GM12878 (cell line): ENCODE measurements around the gene ROCK2. TPM values are rescaled to one million over a fixed set of nuclear protein-coding genes. Genes with fewer than 3 reads are reported as not detected.

Experiments used
- ATAC-seq: fragments of 200-7000 bp; cut with Tn5 transposase; 3 replicates; pipeline ENCODE4 v1.9.1; 2020; ENCODE audit warnings: mild to moderate bottlenecking, moderate library complexity
- BruUV-seq: library from RNA; stranded (reverse); fragments of 400-500 nt; replicated peaks from 2 replicates; lab custom pipeline; 2021; lab: Mats Ljungman, UMichigan
- CTCF ChIA-PET: fragments of 300-600 bp; sonication (Branson Sonifier 250); formaldehyde crosslinking; extraction: SDS; loops from one replicate; lab custom pipeline; 2021; ENCODE audit warnings: inconsistent platforms; lab: Yijun Ruan, JAX
- POLR2A ChIA-PET: fragments of 350-600 bp; formaldehyde crosslinking; extraction: SDS; loops from one replicate; lab custom pipeline; 2021; ENCODE audit warnings: inconsistent platforms; lab: Charles Lee
- RAD21 ChIA-PET: fragments of 300-600 bp; sonication (Branson Sonifier 250); formaldehyde crosslinking; loops from one replicate; lab custom pipeline; 2023; ENCODE audit warnings: antibody characterized with exemption; ENCODE audit not compliant: unreplicated experiment; lab: Charles Lee
- SMC1A ChIA-PET: fragments of 300-600 bp; sonication (Branson Sonifier 250); formaldehyde crosslinking; loops from one replicate; lab custom pipeline; 2023; ENCODE audit not compliant: unreplicated experiment, uncharacterized antibody; lab: Charles Lee
- DNase-seq: peaks from one replicate; pipeline ENCODE4 v3.0.0-alpha.2; 2011; ENCODE audit warnings: low read depth, low spot score
- FAIRE-seq: peaks from 3 replicates; lab custom pipeline; 2011; peaks lifted over from hg19 to GRCh38; lab: Jason Lieb, UNC
- H2AFZ ChIP-seq: 2 replicates; pipeline ENCODE4 v1.6.0; 2011; ENCODE audit warnings: low read depth, low read length, control low read depth; ENCODE audit not compliant: control insufficient read depth
- H3K27ac ChIP-seq: 2 replicates; pipeline ENCODE4 v1.5.1; 2011; ENCODE audit warnings: control low read depth; ENCODE audit not compliant: control insufficient read depth, insufficient read depth
- H3K27me3 ChIP-seq, 2 experiments: replicated peaks in 1 of 2; 2 replicates each; pipeline versions ENCODE4 v1.6.0 to v1.6.1; 2011; ENCODE audit warnings: low read length in 1 of 2; ENCODE audit not compliant: control insufficient read depth in 2 of 2, insufficient read depth in 2 of 2
- H3K36me3 ChIP-seq, 2 experiments: 2 replicates each; pipeline ENCODE4 v1.5.1; 2011; ENCODE audit warnings: low read length in 1 of 2; ENCODE audit not compliant: control insufficient read depth in 2 of 2, insufficient read depth in 2 of 2
- H3K4me1 ChIP-seq: 2 replicates; pipeline ENCODE4 v1.6.1; 2011; ENCODE audit warnings: mild to moderate bottlenecking, low read length, moderate library complexity, mixed read lengths; ENCODE audit not compliant: control insufficient read depth, insufficient read depth
- H3K4me2 ChIP-seq: 2 replicates; pipeline ENCODE4 v1.6.0; 2011; ENCODE audit warnings: control low read depth; ENCODE audit not compliant: control insufficient read depth, insufficient read depth
- H3K4me3 ChIP-seq: fragments of 200-600 bp; sonication (generic); 2 replicates; pipeline ENCODE4 v1.5.1; 2016
- H3K79me2 ChIP-seq: 2 replicates; pipeline ENCODE4 v1.6.0; 2011; ENCODE audit warnings: low read length; ENCODE audit not compliant: control insufficient read depth, insufficient read depth
- H3K9ac ChIP-seq: 2 replicates; pipeline ENCODE4 v1.8.0; 2011; ENCODE audit warnings: low read length, control low read depth, mixed read lengths; ENCODE audit not compliant: control insufficient read depth, insufficient read depth
- H3K9me3 ChIP-seq: replicated peaks from 3 replicates; pipeline ENCODE4 v1.5.1; 2011; ENCODE audit warnings: mild to moderate bottlenecking, low read length; ENCODE audit not compliant: control insufficient read depth, insufficient read depth
- H4K20me1 ChIP-seq: 2 replicates; pipeline ENCODE4 v1.6.0; 2011; ENCODE audit not compliant: control insufficient read depth, insufficient read depth
- BMI1 ChIP-seq: fragments of 450-650 bp; IDR thresholded peaks from 2 replicates; pipeline ENCODE4 v1.6.1; 2016; ENCODE audit warnings: mild to moderate bottlenecking, moderate library complexity, borderline replicate concordance
- MYC ChIP-seq: IDR thresholded peaks from 2 replicates; pipeline ENCODE4 v1.6.1; 2011; ENCODE audit warnings: mild to moderate bottlenecking, low read length, moderate library complexity, inconsistent platforms; ENCODE audit not compliant: insufficient read depth, insufficient replicate concordance, insufficient read length, severe bottlenecking
- PBX3 ChIP-seq: IDR thresholded peaks from 2 replicates; pipeline ENCODE4 v1.6.1; 2011; ENCODE audit warnings: mild to moderate bottlenecking, low read depth, low read length, moderate library complexity; ENCODE audit not compliant: insufficient replicate concordance
- RB1 ChIP-seq: fragments of 450-650 bp; formaldehyde crosslinking; IDR thresholded peaks from 2 replicates; pipeline ENCODE4 v1.6.1; 2017; ENCODE audit warnings: mild to moderate bottlenecking, borderline replicate concordance
- REST ChIP-seq: IDR thresholded peaks from 2 replicates; pipeline ENCODE4 v1.6.1; 2012; ENCODE audit warnings: mild to moderate bottlenecking, low read depth, low read length
- SREBF1 ChIP-seq: IDR thresholded peaks from 2 replicates; pipeline ENCODE4 v1.6.1; 2012; ENCODE audit warnings: mild to moderate bottlenecking, low read length
- ZBTB40 ChIP-seq: fragments of 450-650 bp; IDR thresholded peaks from 2 replicates; pipeline ENCODE4 v1.6.1; 2016; ENCODE audit warnings: mild to moderate bottlenecking, moderate library complexity, borderline replicate concordance
- ZNF592 ChIP-seq: fragments of 450-650 bp; IDR thresholded peaks from 2 replicates; pipeline ENCODE4 v1.6.1; 2017; ENCODE audit warnings: mild to moderate bottlenecking, moderate library complexity
- in situ Hi-C: fragments of 300-500 bp; cut with MboI; formaldehyde crosslinking; loops from 9 replicates; pipeline ENCODE4 v1.14.3; 2018; ENCODE audit warnings: mixed read lengths
- intact Hi-C: fragments of 100-400 bp; cut with micrococcal nuclease; formaldehyde crosslinking; loops from one replicate; pipeline ENCODE4 v1.14.2; 2022; ENCODE audit not compliant: unreplicated experiment
- polyA plus RNA-seq, 11 experiments: library from polyadenylated mRNA; depleted of rRNA in 4 of 11; unstranded in 6 of 11; stranded (reverse) in 5 of 11; fragments of >200 nt; fragmentation: Nextera tagmentation in 4 of 11; fragmentation: Illumina TruSeq in 1 of 11; extraction: Ambion mirVana in 4 of 11; extraction: Trizol in 1 of 11; gene quantifications; 1 replicate in 1 of 11; 2 replicates in 10 of 11; pipeline versions ENCODE4 v1.2.1 to v1.2.3, GENCODE V29; 2011 to 2016; ENCODE audit warnings: inconsistent platforms in 2 of 11, missing spikeins in 2 of 11, low read depth in 1 of 11
- total RNA-seq, 4 experiments: library from RNA; depleted of rRNA in 3 of 4; stranded (reverse); fragments of >200 nt in 3 of 4; fragmentation: Illumina TruSeq in 1 of 4; extraction: Trizol in 1 of 4; gene quantifications; 2 replicates each; pipeline versions ENCODE4 v1.2.1 to v1.2.3, GENCODE V29; 2013 to 2021

Gene ROCK2
- total and polyA plus RNA-seq, 10 of the 15 experiments (the other 5 are each of a cell fraction or from before 2014, with no cell fraction given) = 4.6 to 22.1 (median 8.3) TPM

GRCh38 chr2:11227595-11227994 lies 116.8 kb downstream of the ROCK2 start:
- ChIA-PET CTCF (interaction anchor here (0.8 to 1.6 kb wide), 7 partner anchors 10 to 355 kb away, joined by 3 to 5 read pairs (median 3); no protein-coding TSS in a partner anchor), POLR2A (no interaction called here), RAD21 (interaction anchor here (1.1 kb wide), 1 partner anchor 95 kb away, joined by 3 read pairs; a partner anchor contains a TSS), SMC1A (interaction anchor here (0.8 to 1.4 kb wide), 3 partner anchors 12 to 184 kb away, joined by 3 to 5 read pairs (median 4); no protein-coding TSS in a partner anchor)
- Histone ChIP-seq H2AFZ (no peak overlapping the region), H3K4me2 (no peak overlapping the region), H4K20me1 (no peaks in the 10 kb centered on the region), H3K36me3 (peaks cover 0 to 3% of the 10 kb centered on the region in 2 experiments; a peak in 1 of 4 replicates), H3K27ac (no peak overlapping the region), H3K9me3 (no peaks in the 10 kb centered on the region), H3K9ac (no peak overlapping the region), H3K27me3 (no peaks in the 10 kb centered on the region), H3K79me2 (no peaks in the 10 kb centered on the region), H3K4me3 (no peak overlapping the region), H3K4me1 (no peaks in the 10 kb centered on the region)
- BruUV-seq = no TSS peak
- DNase-seq = no peak
- no peak for ATAC-seq
- no peak for FAIRE-seq
- in situ Hi-C loops (no loop called here), intact Hi-C loops (no loop called here)
- TF ChIP-seq ZBTB40 (no peak), REST (no peak), PBX3 (no peak), RB1 (no peak), BMI1 (no peak), MYC (no peak), SREBF1 (no peak), ZNF592 (no peak)
